ENCODE data around the gene GPRC5B. TPM values are rescaled to one million over a fixed set of nuclear protein-coding genes. Genes with fewer than 3 reads are reported as not detected.

The GPRC5B gene
- total and polyA plus RNA-seq, 8 donors, result 10.3 to 46.9 (median 39.3) TPM

DNA sequence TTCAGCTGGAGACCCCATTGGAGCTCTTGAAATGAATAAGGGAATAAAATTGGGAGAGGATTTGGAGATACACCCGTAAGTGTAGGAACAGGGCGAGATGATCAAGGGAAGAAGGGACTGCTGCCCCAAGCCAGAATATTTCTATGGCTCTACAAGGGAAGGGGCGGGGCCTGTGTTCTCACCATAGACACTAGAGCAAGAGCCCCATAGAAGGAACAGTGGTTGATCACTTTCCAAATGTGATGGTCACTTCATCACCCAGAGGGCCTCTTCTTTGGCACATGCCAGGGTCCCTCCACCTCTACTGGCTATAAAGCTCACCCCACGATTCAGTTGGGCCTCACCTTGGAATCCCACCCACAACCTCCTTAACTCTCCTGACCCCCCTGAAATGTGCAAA lies 25.0 kb downstream of the GPRC5B start:
- TF ChIP-seq, protein P1, sequence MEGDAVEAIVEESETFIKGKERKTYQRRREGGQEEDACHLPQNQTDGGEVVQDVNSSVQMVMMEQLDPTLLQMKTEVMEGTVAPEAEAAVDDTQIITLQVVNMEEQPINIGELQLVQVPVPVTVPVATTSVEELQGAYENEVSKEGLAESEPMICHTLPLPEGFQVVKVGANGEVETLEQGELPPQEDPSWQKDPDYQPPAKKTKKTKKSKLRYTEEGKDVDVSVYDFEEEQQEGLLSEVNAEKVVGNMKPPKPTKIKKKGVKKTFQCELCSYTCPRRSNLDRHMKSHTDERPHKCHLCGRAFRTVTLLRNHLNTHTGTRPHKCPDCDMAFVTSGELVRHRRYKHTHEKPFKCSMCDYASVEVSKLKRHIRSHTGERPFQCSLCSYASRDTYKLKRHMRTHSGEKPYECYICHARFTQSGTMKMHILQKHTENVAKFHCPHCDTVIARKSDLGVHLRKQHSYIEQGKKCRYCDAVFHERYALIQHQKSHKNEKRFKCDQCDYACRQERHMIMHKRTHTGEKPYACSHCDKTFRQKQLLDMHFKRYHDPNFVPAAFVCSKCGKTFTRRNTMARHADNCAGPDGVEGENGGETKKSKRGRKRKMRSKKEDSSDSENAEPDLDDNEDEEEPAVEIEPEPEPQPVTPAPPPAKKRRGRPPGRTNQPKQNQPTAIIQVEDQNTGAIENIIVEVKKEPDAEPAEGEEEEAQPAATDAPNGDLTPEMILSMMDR (IDR thresholded peaks at IDR 0.05), result no peak

DNA sequence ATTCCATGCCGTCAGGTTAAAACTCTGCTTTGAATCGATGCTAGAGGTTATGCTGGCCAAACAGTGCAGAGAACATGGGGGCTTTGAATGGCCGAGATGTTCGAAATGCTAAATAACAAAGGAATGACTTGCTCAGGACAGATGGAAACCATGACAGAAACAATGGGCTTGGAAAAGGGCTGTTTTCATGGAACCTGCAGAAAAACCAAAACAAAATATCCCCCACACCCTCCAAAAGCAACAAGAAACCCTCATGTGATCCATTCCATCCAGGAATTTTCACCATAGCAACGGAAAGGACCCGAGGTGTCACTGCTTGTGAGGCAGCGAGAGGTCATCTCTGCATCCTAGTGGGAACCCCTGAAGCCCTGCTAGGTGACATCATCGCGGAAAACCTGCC lies 25.5 kb downstream of the GPRC5B start:
- no peaks in the 10 kb centered on the region for H3K4me1 ChIP-seq
- H3K27me3 ChIP-seq, result no peaks in the 10 kb centered on the region
- no peak overlapping the region for H3K27ac ChIP-seq
- H3K4me3 ChIP-seq, result no peak overlapping the region
- no peaks in the 10 kb centered on the region for H3K9me3 ChIP-seq
- TF ChIP-seq, protein P1 (IDR thresholded peaks at IDR 0.05), result no peak
- DNase-seq, result no peak
- H3K36me3 ChIP-seq, result peaks cover 0 to 5% of the 10 kb centered on the region in 2 donors
- ATAC-seq, result no peak
- intact Hi-C loops (cut with DNase I), result no loop called here

More for the DNA sequence above, 25.0 kb downstream of the GPRC5B start:
- no peaks in the 10 kb centered on the region for H3K4me1 ChIP-seq
- no peaks in the 10 kb centered on the region for H3K27me3 ChIP-seq
- no peaks in the 10 kb centered on the region for H3K9me3 ChIP-seq
- no peak overlapping the region for H3K27ac ChIP-seq
- intact Hi-C loops (cut with DNase I), result no loop called here
- H3K4me3 ChIP-seq, result no peak overlapping the region
- DNase-seq (no peak), ATAC-seq (no peak)
- peaks cover 0 to 5% of the 10 kb centered on the region in 2 donors for H3K36me3 ChIP-seq

DNA sequence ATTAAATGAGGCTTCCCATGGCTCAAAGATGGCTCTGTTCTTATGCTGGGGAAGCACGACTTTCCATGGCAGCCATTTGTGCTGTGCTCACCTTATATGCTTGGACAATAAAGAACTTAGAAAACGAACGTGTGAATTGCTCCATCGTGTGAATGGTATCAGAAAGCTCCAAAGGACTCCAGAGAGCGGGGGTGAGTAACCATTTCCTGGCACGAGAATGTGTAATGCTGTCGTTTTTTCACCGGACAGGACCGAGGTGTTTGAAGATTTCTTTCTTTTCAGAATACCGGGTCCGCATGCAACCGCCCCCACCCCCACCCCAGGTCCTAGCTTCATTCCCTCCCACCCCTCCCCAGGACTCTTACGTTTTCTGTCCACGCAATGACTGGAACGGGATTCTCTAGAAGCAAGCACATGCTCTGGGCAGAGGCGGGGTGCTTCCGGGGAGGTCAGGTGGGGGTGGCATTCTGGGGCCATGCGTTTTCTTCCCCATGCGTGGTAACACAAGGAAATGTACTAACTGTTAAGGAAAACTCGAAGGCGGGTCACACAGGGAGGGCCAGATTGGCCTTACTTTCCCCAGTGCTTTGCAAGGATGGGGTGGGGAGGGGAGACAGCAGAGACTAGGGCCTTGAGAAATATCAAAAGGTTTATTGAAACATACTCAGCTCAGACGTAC lies 26.2 kb downstream of the GPRC5B start:
- Histone ChIP-seq H3K36me3 (peaks cover 0 to 5% of the 10 kb centered on the region in 2 donors), H3K27ac (no peak overlapping the region), H3K4me1 (no peaks in the 10 kb centered on the region), H3K9me3 (no peaks in the 10 kb centered on the region), H3K4me3 (no peak overlapping the region), H3K27me3 (no peaks in the 10 kb centered on the region)
- TF ChIP-seq, protein P1 (IDR thresholded peaks at IDR 0.05), result no peak
- ATAC-seq, result no peak
- intact Hi-C loops (cut with DNase I), result no loop called here
- DNase-seq, result no peak

DNA sequence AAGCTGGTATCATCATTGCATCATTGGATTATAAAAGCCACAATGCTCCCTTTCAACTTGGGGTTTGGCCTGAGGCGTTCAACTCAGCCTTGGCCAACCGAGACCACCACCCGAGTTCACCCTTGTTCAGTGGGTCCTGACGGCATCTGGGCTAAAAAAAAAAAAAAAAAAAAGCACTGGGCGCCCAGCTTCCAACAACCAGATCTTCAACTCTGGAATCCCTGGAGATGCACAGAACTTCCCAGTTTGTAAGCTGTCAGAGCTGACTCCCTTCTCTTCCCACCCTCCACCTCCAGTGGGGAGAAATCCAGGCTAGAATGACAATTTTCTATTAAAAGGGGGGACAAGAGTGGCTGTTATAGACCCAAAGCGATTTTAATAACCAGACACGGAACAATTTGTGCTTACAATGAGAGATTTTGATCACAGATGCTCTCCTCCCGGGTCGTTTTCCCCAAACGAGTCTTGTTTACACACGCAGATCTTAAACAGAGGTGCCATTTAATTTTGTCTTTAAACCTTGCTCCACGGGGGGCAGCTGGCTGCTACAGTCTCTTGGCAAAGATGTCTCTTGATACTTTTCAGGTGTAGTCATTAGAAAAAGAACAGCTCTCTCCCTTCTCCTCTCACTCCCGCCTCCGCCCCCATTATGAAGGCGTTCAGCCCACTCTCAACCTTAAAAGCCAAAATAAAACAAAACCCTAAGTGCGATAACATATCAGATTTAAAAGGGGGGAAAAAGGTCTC lies 26.9 kb downstream of the GPRC5B start:
- H3K36me3 ChIP-seq, result peaks cover 0 to 5% of the 10 kb centered on the region in 2 donors
- ATAC-seq, result no peak
- DNase-seq, result no peak
- H3K4me1 ChIP-seq, result no peaks in the 10 kb centered on the region
- intact Hi-C loops (cut with DNase I), result no loop called here
- H3K27ac ChIP-seq, result no peak overlapping the region
- H3K4me3 ChIP-seq, result no peak overlapping the region
- TF ChIP-seq, protein P1 (IDR thresholded peaks at IDR 0.05), result no peak
- no peaks in the 10 kb centered on the region for H3K27me3 ChIP-seq
- H3K9me3 ChIP-seq, result no peaks in the 10 kb centered on the region

DNA sequence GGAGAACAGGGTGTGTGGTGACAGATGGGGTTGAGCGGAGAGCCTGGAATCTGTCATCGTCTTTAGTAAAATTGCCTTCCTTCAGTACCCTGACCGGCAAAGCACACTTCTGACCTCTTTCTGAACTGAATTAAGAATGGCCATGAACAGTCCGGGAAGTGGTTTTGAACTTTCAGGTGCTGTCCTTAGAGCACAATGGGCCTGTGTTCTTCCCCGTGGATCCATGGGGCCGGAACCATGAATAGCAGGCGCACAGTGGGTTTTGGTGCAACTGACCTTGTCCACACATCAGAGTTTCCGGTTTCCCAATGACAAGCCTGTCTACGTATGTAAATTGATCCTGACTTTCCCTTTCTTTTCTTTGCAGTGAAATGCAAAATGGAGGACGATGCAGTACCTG lies 28.5 kb downstream of the GPRC5B start:
- DNase-seq, result no peak
- peaks cover 0 to 5% of the 10 kb centered on the region in 2 donors for H3K36me3 ChIP-seq
- no peaks in the 10 kb centered on the region for H3K4me1 ChIP-seq
- intact Hi-C loops (cut with DNase I), result no loop called here
- no peak overlapping the region for H3K27ac ChIP-seq
- H3K27me3 ChIP-seq, result no peaks in the 10 kb centered on the region
- ATAC-seq, result no peak
- no peaks in the 10 kb centered on the region for H3K9me3 ChIP-seq
- no peak overlapping the region for H3K4me3 ChIP-seq
- TF ChIP-seq, protein P1 (IDR thresholded peaks at IDR 0.05), result no peak

All from left lung (tissue), 10 donors.